ENCODE results near the gene WBP2. TPM values are rescaled to one million over a fixed set of nuclear protein-coding genes. Genes with fewer than 3 reads are reported as not detected.

Gene WBP2
- total and polyA plus RNA-seq, 2 experiments from 2014 or later = 29.0 to 129 TPM

GRCh38 chr17:75875940-75876189 lies 20.7 kb upstream of the WBP2 start:
- 85% methylated on average over 5 of the region's 5 CpGs for WGBS (ENCODE audit: low lambda C conversion rate, missing lambda C conversion rate)
- no peak for DNase-seq (ENCODE audit: low spot score)
- Histone ChIP-seq H3K9me3 (ENCODE audit: low read depth) (no peaks in the 10 kb centered on the region), H3K27ac (peak overlapping the region; percentile 85), H3K4me3 (no peak overlapping the region), H4K20me1 (ENCODE audit: insufficient read depth, poor library complexity, severe bottlenecking) (no peaks in the 10 kb centered on the region), H3K27me3 (peaks cover 9% of the 10 kb centered on the region), H3K4me1 (ENCODE audit: insufficient read depth) (peaks cover 22% of the 10 kb centered on the region), H2AFZ (no peak overlapping the region), H3K9me2 (replicated peaks; ENCODE audit: insufficient read depth) (no peaks in the 10 kb centered on the region), H3K36me3 (replicated peaks; ENCODE audit: insufficient read depth, low read depth) (no peaks in the 10 kb centered on the region), H3K79me2 (no peaks in the 10 kb centered on the region), H3K4me2 (peak overlapping the region; percentile 80)
- TF ChIP-seq CTCF (IDR thresholded peaks at IDR 0.05; ENCODE audit: poor library complexity) = no peak
- TF ChIP-seq EZH2 (IDR thresholded peaks at IDR 0.05; ENCODE audit: borderline replicate concordance) = no peak
- TF ChIP-seq EZH2phosphoT487 (IDR thresholded peaks at IDR 0.05; ENCODE audit: low read depth, severe bottlenecking, unreplicated experiment) = no peak

- 89% methylated on average over 18 of the region's 18 CpGs for WGBS (ENCODE audit: low lambda C conversion rate, missing lambda C conversion rate)
- H2AFZ ChIP-seq = no peak overlapping the region
- no peaks in the 10 kb centered on the region for H3K9me2 ChIP-seq (replicated peaks; ENCODE audit: insufficient read depth)
- H3K79me2 ChIP-seq = no peaks in the 10 kb centered on the region
- DNase-seq (ENCODE audit: low spot score) = no peak
- TF ChIP-seq CTCF (IDR thresholded peaks at IDR 0.05; ENCODE audit: poor library complexity) = no peak
- no peak for TF ChIP-seq EZH2phosphoT487 (IDR thresholded peaks at IDR 0.05; ENCODE audit: low read depth, severe bottlenecking, unreplicated experiment)
- no peak for TF ChIP-seq EZH2 (IDR thresholded peaks at IDR 0.05; ENCODE audit: borderline replicate concordance)
- H4K20me1 ChIP-seq (ENCODE audit: insufficient read depth, poor library complexity, severe bottlenecking) = no peaks in the 10 kb centered on the region
- H3K27ac ChIP-seq = no peak overlapping the region
- H3K4me3 ChIP-seq = no peak overlapping the region
- H3K4me1 ChIP-seq (ENCODE audit: insufficient read depth) = peaks cover 22% of the 10 kb centered on the region
- no peaks in the 10 kb centered on the region for H3K9me3 ChIP-seq (ENCODE audit: low read depth)
- no peak overlapping the region for H3K4me2 ChIP-seq
- H3K36me3 ChIP-seq (replicated peaks; ENCODE audit: insufficient read depth, low read depth) = no peaks in the 10 kb centered on the region
- H3K27me3 ChIP-seq = peaks cover 9% of the 10 kb centered on the region
Observed at GRCh38 chr17:75875182-75875939, 20.2 kb upstream of the WBP2 start.

- no peak overlapping the region for H3K27ac ChIP-seq
- H2AFZ ChIP-seq = no peak overlapping the region
- no peaks in the 10 kb centered on the region for H4K20me1 ChIP-seq (ENCODE audit: insufficient read depth, poor library complexity, severe bottlenecking)
- no peak overlapping the region for H3K4me3 ChIP-seq
- H3K79me2 ChIP-seq = no peaks in the 10 kb centered on the region
- H3K4me2 ChIP-seq = no peak overlapping the region
- no peak for DNase-seq (ENCODE audit: low spot score)
- no peaks in the 10 kb centered on the region for H3K9me2 ChIP-seq (replicated peaks; ENCODE audit: insufficient read depth)
- H3K4me1 ChIP-seq (ENCODE audit: insufficient read depth) = peaks cover 22% of the 10 kb centered on the region
- TF ChIP-seq CTCF (IDR thresholded peaks at IDR 0.05; ENCODE audit: poor library complexity) = no peak
- no peak for TF ChIP-seq EZH2phosphoT487 (IDR thresholded peaks at IDR 0.05; ENCODE audit: low read depth, severe bottlenecking, unreplicated experiment)
- no peak for TF ChIP-seq EZH2 (IDR thresholded peaks at IDR 0.05; ENCODE audit: borderline replicate concordance)
- no peaks in the 10 kb centered on the region for H3K9me3 ChIP-seq (ENCODE audit: low read depth)
- peaks cover 6% of the 10 kb centered on the region for H3K27me3 ChIP-seq
- H3K36me3 ChIP-seq (replicated peaks; ENCODE audit: insufficient read depth, low read depth) = no peaks in the 10 kb centered on the region
- WGBS (ENCODE audit: low lambda C conversion rate, missing lambda C conversion rate) = 96% methylated on average over 30 of the region's 38 CpGs
Observed at GRCh38 chr17:75874323-75875181, 19.4 kb upstream of the WBP2 start.

Data from hepatocyte (in vitro differentiated cells).